ENCODE results near the gene POLR3E. TPM values are rescaled to one million over a fixed set of nuclear protein-coding genes. Genes with fewer than 3 reads are reported as not detected.
"Not testable (repeated sequence)": the region's sequence is repeated elsewhere in the genome, so short reads cannot be mapped to it uniquely, and the experiment has no call there.

Gene POLR3E
- polyA plus RNA-seq, 1 experiment: 60.9 TPM

DNA sequence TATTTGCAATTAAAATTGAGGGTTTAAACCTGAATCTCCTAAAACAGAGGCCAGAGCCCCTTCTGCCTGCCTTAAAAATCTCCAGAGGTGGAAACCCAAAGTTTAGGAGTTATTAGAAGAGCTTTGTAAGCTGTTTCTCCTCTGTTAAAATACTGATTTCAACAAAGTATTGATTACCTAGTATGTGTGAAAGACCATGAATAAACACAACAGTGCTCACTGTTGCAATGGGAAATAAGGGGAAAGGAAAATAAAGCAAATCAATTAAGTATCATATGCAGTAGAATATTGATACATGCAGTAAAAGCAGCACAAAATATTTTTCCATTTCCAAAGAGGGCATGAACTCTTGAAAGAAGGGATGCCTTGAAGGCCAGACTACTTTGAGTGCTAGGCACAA, 62.5 kb downstream of the POLR3E start:
- TF ChIP-seq, protein P1, sequence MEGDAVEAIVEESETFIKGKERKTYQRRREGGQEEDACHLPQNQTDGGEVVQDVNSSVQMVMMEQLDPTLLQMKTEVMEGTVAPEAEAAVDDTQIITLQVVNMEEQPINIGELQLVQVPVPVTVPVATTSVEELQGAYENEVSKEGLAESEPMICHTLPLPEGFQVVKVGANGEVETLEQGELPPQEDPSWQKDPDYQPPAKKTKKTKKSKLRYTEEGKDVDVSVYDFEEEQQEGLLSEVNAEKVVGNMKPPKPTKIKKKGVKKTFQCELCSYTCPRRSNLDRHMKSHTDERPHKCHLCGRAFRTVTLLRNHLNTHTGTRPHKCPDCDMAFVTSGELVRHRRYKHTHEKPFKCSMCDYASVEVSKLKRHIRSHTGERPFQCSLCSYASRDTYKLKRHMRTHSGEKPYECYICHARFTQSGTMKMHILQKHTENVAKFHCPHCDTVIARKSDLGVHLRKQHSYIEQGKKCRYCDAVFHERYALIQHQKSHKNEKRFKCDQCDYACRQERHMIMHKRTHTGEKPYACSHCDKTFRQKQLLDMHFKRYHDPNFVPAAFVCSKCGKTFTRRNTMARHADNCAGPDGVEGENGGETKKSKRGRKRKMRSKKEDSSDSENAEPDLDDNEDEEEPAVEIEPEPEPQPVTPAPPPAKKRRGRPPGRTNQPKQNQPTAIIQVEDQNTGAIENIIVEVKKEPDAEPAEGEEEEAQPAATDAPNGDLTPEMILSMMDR (IDR thresholded peaks at IDR 0.05; ENCODE audit: insufficient read depth, low read depth, low read length): no peak
- ChIA-PET POLR2A (no interaction called here), CTCF (interaction anchor here (1.7 kb wide), 1 partner anchor 14 kb away, joined by 3 read pairs; no protein-coding TSS in a partner anchor)
- DNase-seq (ENCODE audit: low read depth): no peak
- Histone ChIP-seq H3K4me3 (ENCODE audit: low read depth, low read length) (no peak overlapping the region), H3K27me3 (ENCODE audit: control insufficient read depth, insufficient read depth, low read length) (no peaks in the 10 kb centered on the region), H3K36me3 (ENCODE audit: control insufficient read depth, insufficient read depth, low read length) (peaks cover 2% of the 10 kb centered on the region; the same call in 1 of the 2 replicates)

DNA sequence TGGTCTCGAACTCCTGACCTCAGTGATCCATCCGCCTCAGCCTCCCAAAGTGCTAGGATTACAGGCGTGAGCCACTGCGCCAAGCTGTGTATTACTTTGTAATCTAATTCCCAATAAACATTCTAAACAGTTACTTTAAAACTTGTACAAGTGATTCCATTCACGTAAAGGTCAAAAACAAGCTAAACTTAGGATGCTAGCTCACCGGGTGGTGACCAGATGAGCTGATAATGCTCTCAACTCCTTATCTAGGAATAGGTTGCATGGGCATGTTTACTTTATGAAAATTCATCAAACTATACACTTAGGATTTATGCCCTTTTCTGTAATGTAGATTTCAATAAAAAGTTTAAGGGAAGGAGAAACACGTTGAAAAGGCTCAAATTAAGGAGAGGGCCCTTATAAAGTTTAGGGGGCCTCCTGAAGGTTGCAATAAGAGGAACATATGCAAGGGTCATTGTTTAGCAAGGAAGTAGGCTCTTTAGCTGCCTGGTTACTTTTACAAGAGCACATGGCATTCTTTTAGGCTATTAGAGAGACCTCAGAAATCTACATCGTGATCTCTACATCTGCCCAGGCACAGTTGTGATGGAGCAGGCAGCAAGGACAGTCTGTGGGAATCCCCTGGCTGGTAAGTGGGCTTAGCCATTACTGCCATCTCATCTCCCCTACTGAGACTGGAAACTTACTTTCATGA, 63.9 kb downstream of the POLR3E start:
- CTCF ChIA-PET: no interaction called here
- H3K27me3 ChIP-seq (ENCODE audit: control insufficient read depth, insufficient read depth, low read length): no peaks in the 10 kb centered on the region
- peaks cover 3% of the 10 kb centered on the region; the same call in 1 of the 2 replicates for H3K36me3 ChIP-seq (ENCODE audit: control insufficient read depth, insufficient read depth, low read length)
- TF ChIP-seq, protein P1 (IDR thresholded peaks at IDR 0.05; ENCODE audit: insufficient read depth, low read depth, low read length): no peak
- no peak for DNase-seq (ENCODE audit: low read depth)
- no peak overlapping the region for H3K4me3 ChIP-seq (ENCODE audit: low read depth, low read length)
- POLR2A ChIA-PET: no interaction called here

GRCh38 chr16:22364241-22364640, 67.0 kb downstream of the POLR3E start:
- ChIA-PET POLR2A (no interaction called here), CTCF (no interaction called here)
- Histone ChIP-seq H3K27me3 (ENCODE audit: control insufficient read depth, insufficient read depth, low read length) (no peaks in the 10 kb centered on the region), H3K36me3 (ENCODE audit: control insufficient read depth, insufficient read depth, low read length) (peaks cover 3% of the 10 kb centered on the region; the same call in 1 of the 2 replicates), H3K4me3 (ENCODE audit: low read depth, low read length) (no peak overlapping the region)
- TF ChIP-seq, protein P1 (IDR thresholded peaks at IDR 0.05; ENCODE audit: insufficient read depth, low read depth, low read length): no peak
- DNase-seq (ENCODE audit: low read depth): no peak

DNA sequence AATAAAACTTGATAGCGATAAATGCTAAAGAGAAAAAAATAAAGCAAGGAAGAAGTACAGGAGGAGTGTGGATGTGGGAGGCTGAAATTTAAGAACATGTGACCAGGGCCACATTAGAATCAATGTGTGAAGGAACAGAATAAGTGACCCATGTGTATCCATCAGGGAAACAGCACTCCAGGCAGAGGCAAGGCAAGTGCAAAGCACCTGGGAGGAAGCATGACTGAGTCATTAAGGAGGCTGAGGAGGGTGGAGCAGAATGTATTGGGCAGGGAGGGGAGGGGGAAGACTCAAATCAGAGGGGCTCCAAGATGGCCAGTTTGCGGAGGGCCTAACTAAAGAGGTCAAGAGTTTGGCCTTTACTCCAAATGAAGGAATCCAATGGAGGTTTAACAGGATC, 69.2 kb downstream of the POLR3E start:
- CTCF ChIA-PET: interaction anchor here (0.9 kb wide), 1 partner anchor 9 kb away, joined by 3 read pairs; no protein-coding TSS in a partner anchor
- H3K27me3 ChIP-seq (ENCODE audit: control insufficient read depth, insufficient read depth, low read length): no peaks in the 10 kb centered on the region
- TF ChIP-seq, protein P1 (IDR thresholded peaks at IDR 0.05; ENCODE audit: insufficient read depth, low read depth, low read length): no peak
- no peak overlapping the region for H3K4me3 ChIP-seq (ENCODE audit: low read depth, low read length)
- POLR2A ChIA-PET: no interaction called here
- DNase-seq (ENCODE audit: low read depth): no peak
- H3K36me3 ChIP-seq (ENCODE audit: control insufficient read depth, insufficient read depth, low read length): peaks cover 3% of the 10 kb centered on the region; the same call in 1 of the 2 replicates

- POLR2A ChIA-PET: no interaction called here
- TF ChIP-seq, protein P1 (IDR thresholded peaks at IDR 0.05; ENCODE audit: insufficient read depth, low read depth, low read length): no peak
- CTCF ChIA-PET: no interaction called here
- H3K36me3 ChIP-seq (ENCODE audit: control insufficient read depth, insufficient read depth, low read length): peaks cover 3% of the 10 kb centered on the region; the same call in 1 of the 2 replicates
- no peak overlapping the region for H3K4me3 ChIP-seq (ENCODE audit: low read depth, low read length)
- H3K27me3 ChIP-seq (ENCODE audit: control insufficient read depth, insufficient read depth, low read length): no peaks in the 10 kb centered on the region
- DNase-seq (ENCODE audit: low read depth): no peak
Observed at GRCh38 chr16:22366889-22367288, 69.7 kb downstream of the POLR3E start.

DNA sequence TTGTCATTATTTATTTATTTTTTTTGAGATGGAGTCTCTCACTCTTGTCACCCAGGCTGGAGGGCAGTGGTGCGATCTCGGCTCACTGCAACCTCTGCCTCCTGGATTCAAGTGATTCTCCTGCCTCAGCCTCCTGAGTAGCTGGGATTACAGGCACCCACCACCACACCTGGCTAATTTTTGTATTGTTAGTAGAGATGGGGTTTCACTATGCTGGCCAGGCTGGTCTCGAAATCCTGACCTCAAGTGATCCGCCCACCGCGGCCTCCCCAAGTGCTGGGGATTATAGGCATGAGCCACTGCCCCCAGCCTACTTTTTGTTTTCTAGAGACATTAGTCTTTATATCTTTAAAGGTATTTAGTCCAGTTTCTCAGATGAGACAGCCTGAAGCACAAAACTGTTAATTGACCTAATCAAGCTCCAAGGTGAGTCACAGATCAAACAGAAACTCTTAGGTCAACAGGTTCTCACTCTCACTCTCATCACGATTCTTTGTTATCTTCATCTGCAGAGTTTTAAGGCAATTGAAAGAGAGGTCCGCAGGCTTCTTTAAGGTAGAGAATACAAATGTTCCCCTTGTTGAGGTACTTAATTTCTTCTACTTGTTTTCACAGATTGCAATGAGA, 71.1 kb downstream of the POLR3E start:
- H3K27me3 ChIP-seq (ENCODE audit: control insufficient read depth, insufficient read depth, low read length); CTCF ChIA-PET; H3K36me3 ChIP-seq (ENCODE audit: control insufficient read depth, insufficient read depth, low read length); DNase-seq (ENCODE audit: low read depth); H3K4me3 ChIP-seq (ENCODE audit: low read depth, low read length); POLR2A ChIA-PET: not testable (repeated sequence)
